ENCODE results near the gene IGF1R. TPM values are rescaled to one million over a fixed set of nuclear protein-coding genes. Genes with fewer than 3 reads are reported as not detected.

IGF1R gene
- total RNA-seq, 1 donor from 2014 or later: 62.7 TPM

DNA sequence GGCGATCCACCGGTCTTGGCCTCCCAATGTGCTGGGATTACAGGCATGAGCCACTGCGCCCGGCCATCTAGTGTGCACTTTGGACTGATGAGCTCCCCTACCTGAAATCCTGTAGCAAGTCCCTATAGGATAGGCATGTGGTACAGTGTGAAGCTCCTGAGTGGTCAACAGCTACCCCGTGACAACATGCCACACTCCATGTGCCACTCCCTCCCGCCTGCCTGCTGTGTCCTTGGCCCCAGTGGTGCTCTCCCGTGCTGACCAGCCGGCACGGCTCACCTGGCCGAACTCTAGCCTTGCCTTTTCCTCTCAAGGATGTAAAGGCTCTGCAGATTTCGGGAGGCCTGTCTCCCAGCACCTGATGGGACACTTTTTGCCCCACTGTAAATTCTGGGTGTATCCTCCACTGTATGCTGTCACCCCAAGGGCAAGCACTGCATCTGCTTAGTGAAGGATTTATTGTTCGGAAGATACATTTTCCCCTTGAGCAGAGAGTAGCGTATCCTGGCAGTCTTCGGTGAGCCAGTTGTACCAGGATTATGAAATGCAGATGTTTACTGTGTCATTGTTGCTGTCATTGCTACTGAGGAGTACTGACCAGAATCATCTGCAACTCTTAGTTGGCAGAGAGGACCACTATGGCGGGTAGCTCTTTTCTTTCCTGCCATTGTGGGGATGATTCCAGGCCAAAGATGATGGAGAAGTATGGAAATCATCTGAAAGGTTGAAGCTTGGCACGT, 64.7 kb downstream of the IGF1R start:
- Histone ChIP-seq H3K4me3 (ENCODE audit: low read depth, low read length) (no peak overlapping the region), H3K27me3 (ENCODE audit: control insufficient read depth, insufficient read depth, low read length) (no peaks in the 10 kb centered on the region), H3K36me3 (ENCODE audit: control insufficient read depth, insufficient read depth, low read length) (no peaks in the 10 kb centered on the region)
- TF ChIP-seq, protein P1, sequence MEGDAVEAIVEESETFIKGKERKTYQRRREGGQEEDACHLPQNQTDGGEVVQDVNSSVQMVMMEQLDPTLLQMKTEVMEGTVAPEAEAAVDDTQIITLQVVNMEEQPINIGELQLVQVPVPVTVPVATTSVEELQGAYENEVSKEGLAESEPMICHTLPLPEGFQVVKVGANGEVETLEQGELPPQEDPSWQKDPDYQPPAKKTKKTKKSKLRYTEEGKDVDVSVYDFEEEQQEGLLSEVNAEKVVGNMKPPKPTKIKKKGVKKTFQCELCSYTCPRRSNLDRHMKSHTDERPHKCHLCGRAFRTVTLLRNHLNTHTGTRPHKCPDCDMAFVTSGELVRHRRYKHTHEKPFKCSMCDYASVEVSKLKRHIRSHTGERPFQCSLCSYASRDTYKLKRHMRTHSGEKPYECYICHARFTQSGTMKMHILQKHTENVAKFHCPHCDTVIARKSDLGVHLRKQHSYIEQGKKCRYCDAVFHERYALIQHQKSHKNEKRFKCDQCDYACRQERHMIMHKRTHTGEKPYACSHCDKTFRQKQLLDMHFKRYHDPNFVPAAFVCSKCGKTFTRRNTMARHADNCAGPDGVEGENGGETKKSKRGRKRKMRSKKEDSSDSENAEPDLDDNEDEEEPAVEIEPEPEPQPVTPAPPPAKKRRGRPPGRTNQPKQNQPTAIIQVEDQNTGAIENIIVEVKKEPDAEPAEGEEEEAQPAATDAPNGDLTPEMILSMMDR (IDR thresholded peaks at IDR 0.05; ENCODE audit: insufficient read depth, low read length, poor library complexity, severe bottlenecking): no peak
- DNase-seq (ENCODE audit: low read depth): no peak

DNA sequence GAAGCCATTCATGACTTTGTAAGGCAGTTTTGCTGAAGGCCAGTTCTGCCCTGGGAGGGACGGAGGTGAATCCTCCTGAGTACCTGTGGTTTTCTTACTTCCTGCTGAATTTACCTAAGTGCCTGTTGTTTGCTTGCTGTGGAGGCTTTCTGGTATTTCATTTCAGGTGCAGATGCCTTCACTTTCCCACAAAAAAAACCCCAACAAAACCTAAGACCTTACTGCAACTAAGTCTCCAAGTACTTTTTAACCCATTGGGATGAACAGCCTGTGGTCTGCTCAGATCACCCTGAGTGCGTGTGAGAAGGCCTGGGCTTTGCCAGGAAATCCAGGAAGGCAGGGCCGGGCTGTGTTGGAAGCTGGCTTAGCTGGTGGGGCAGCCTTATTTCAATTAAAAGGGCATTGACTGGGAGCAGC, 65.3 kb downstream of the IGF1R start:
- no peaks in the 10 kb centered on the region for H3K36me3 ChIP-seq (ENCODE audit: control insufficient read depth, insufficient read depth, low read length)
- TF ChIP-seq, protein P1 (IDR thresholded peaks at IDR 0.05; ENCODE audit: insufficient read depth, low read length, poor library complexity, severe bottlenecking): no peak
- no peak overlapping the region for H3K4me3 ChIP-seq (ENCODE audit: low read depth, low read length)
- DNase-seq (ENCODE audit: low read depth): no peak
- H3K27me3 ChIP-seq (ENCODE audit: control insufficient read depth, insufficient read depth, low read length): no peaks in the 10 kb centered on the region

DNA sequence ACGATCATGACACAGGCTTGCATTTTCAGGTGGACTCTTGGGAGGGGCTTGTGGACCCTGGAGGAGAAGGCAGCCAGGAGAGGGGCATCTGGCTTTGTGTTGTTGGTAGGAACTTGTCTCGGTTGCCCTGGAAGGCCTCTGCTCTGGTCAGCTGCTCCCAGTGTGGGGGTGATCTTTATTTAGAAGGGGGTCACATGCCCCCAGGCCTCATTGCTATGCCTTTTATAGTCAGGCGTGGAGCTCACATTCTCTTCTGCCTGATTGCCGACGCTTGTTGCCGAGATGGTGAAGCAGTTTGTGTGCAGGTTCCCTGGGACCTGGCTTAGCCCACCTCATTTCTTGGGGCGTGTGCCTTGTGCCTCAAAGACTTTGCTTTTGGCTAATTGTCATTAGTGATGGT, 66.6 kb downstream of the IGF1R start:
- no peak for DNase-seq (ENCODE audit: low read depth)
- Histone ChIP-seq H3K4me3 (ENCODE audit: low read depth, low read length) (no peak overlapping the region), H3K27me3 (ENCODE audit: control insufficient read depth, insufficient read depth, low read length) (no peaks in the 10 kb centered on the region), H3K36me3 (ENCODE audit: control insufficient read depth, insufficient read depth, low read length) (no peaks in the 10 kb centered on the region)
- TF ChIP-seq, protein P1 (IDR thresholded peaks at IDR 0.05; ENCODE audit: insufficient read depth, low read length, poor library complexity, severe bottlenecking): no peak

DNA sequence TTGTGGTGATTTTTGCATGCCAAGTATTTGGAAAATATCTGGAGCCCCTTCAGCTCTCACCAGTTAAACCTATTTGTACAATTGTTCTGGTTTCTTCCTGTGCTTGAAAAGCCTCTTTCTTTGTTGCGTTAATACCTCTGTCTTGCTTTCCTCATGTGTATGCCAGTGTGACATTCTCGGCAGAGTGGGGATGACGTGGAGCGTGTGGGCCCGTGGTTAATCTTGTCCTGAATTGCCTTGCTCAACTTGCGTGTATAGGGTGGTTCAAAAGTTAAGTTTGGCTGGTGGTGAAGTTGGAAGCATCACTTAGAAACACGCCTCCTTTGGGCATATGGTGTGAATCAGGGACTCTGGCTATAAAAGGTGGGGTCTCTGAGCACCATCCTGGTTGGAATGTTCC, 67.1 kb downstream of the IGF1R start:
- no peak overlapping the region for H3K4me3 ChIP-seq (ENCODE audit: low read depth, low read length)
- DNase-seq (ENCODE audit: low read depth): no peak
- TF ChIP-seq, protein P1 (IDR thresholded peaks at IDR 0.05; ENCODE audit: insufficient read depth, low read length, poor library complexity, severe bottlenecking): no peak
- H3K36me3 ChIP-seq (ENCODE audit: control insufficient read depth, insufficient read depth, low read length): no peaks in the 10 kb centered on the region
- no peaks in the 10 kb centered on the region for H3K27me3 ChIP-seq (ENCODE audit: control insufficient read depth, insufficient read depth, low read length)

DNA sequence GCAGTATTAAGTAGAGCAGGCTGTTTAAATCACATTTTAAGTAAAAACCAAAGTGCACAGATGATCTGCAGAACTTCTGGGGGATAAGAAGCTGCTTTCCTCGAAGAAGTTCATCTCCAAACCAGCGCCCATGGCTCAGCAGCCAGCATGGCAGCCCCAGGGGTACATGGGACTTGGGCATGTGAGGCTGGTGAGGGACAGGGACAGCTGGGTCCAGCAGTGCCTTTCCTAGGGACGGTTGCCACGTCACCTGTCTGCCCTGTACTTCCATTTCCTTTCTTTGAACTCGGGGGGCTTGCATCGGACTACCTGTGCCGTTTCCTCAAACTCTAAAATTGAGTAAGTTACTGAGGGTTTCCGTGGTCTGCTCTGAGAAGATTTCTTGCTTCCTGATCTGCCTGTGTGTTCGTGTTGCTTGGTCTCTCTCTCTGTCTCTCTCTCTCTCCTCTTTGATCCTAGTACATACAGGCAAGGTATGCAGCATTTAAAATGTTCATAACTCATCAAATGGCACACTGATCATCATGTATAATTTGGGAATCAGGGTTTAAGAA, 67.6 kb downstream of the IGF1R start:
- no peaks in the 10 kb centered on the region for H3K27me3 ChIP-seq (ENCODE audit: control insufficient read depth, insufficient read depth, low read length)
- TF ChIP-seq, protein P1 (IDR thresholded peaks at IDR 0.05; ENCODE audit: insufficient read depth, low read length, poor library complexity, severe bottlenecking): no peak
- H3K36me3 ChIP-seq (ENCODE audit: control insufficient read depth, insufficient read depth, low read length): no peaks in the 10 kb centered on the region
- DNase-seq (ENCODE audit: low read depth): no peak
- H3K4me3 ChIP-seq (ENCODE audit: low read depth, low read length): no peak overlapping the region

DNA sequence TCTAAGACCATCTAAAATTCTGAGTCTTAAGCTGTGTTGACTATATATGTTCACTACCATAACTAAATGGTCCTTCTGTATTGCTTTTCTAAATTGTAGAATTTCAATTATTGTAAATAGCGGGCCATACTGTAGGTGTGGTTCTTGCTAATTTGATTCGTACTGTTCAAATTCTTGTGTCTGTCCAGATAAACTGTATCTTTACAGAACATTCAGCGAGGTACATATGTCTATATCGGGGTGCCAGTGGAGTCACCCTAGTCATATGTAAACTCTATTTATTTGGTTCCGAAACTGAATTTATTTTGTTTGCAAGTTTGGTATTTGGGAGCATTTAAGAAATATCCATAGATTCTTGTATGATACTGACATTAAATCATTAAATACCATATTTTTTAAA, 69.0 kb downstream of the IGF1R start:
- DNase-seq (ENCODE audit: low read depth): no peak
- Histone ChIP-seq H3K36me3 (ENCODE audit: control insufficient read depth, insufficient read depth, low read length) (no peaks in the 10 kb centered on the region), H3K27me3 (ENCODE audit: control insufficient read depth, insufficient read depth, low read length) (no peaks in the 10 kb centered on the region), H3K4me3 (ENCODE audit: low read depth, low read length) (no peak overlapping the region)
- TF ChIP-seq, protein P1 (IDR thresholded peaks at IDR 0.05; ENCODE audit: insufficient read depth, low read length, poor library complexity, severe bottlenecking): no peak
